Measurements from ENCODE around the gene BECN2. TPM values are rescaled to one million over a fixed set of nuclear protein-coding genes. Genes with fewer than 3 reads are reported as not detected.

Gene BECN2
- total RNA-seq, 1 donor from 2014 or later: not detected

DNA sequence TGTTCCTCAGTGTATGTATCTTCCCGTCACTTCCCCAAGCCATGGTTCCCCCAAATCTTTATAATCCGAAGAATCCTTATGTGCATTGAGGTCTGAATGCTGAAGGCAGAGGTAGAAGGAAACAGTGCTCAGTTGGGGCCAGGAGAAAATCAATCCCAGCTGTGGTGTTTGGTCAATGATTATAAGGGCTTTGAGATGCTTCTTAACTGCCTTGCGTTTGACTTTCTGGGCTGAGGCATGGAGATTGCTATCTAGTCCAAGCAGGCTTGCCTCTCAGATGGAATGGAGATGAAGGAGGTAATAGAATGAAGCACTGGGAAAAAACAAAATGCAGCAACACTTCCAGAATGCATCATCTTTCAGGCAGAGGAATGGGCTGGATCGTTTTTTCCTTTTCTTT is 44.9 kb downstream of the BECN2 start:
- no peak overlapping the region for H3K4me3 ChIP-seq
- intact Hi-C loops (cut with DNase I): no loop called here
- no peaks in the 10 kb centered on the region for H3K9me3 ChIP-seq
- TF ChIP-seq, protein P1, sequence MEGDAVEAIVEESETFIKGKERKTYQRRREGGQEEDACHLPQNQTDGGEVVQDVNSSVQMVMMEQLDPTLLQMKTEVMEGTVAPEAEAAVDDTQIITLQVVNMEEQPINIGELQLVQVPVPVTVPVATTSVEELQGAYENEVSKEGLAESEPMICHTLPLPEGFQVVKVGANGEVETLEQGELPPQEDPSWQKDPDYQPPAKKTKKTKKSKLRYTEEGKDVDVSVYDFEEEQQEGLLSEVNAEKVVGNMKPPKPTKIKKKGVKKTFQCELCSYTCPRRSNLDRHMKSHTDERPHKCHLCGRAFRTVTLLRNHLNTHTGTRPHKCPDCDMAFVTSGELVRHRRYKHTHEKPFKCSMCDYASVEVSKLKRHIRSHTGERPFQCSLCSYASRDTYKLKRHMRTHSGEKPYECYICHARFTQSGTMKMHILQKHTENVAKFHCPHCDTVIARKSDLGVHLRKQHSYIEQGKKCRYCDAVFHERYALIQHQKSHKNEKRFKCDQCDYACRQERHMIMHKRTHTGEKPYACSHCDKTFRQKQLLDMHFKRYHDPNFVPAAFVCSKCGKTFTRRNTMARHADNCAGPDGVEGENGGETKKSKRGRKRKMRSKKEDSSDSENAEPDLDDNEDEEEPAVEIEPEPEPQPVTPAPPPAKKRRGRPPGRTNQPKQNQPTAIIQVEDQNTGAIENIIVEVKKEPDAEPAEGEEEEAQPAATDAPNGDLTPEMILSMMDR (IDR thresholded peaks at IDR 0.05): no peak
- H3K27ac ChIP-seq: no peak overlapping the region
- no peaks in the 10 kb centered on the region for H3K27me3 ChIP-seq
- H3K4me1 ChIP-seq: no peaks in the 10 kb centered on the region
- H3K36me3 ChIP-seq: no peaks in the 10 kb centered on the region
- DNase-seq (ENCODE audit: low spot score in 2 of 2): no peak

DNA sequence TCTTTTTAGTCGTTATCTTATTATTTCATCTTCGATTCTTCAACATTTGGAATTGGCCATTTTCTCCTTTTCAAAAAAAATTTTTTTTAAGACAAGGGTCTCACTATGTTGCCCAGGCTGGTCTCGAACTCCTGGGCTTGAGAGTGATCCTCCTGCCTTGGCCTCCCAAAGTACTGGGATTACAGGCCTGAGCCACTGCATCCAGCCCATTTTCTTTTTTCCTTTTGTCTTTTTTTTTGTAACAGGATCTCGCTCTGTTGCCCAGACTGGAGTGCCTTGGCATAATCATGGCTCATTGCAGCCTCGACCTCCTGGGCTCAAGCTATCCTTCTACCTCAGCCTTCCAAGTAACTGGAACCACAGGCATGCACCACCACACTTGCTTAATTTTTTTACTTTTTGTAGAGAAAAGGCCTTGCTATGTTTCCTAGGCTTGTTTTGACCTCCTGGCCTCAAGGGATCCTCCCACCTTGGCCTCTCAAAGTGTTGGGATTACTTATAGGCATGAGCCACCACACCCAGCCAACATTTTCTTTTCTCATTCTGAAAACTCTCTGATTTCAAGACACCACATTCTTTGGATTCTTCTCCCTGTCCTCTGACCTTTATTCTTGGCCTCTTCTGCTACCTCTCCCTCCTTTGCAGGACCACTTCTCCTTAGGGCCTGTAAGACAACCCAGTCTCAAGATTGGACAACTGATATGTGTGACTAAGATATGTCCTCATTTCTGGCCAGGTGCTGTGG is 47.4 kb downstream of the BECN2 start:
- no peaks in the 10 kb centered on the region for H3K27me3 ChIP-seq

DNA sequence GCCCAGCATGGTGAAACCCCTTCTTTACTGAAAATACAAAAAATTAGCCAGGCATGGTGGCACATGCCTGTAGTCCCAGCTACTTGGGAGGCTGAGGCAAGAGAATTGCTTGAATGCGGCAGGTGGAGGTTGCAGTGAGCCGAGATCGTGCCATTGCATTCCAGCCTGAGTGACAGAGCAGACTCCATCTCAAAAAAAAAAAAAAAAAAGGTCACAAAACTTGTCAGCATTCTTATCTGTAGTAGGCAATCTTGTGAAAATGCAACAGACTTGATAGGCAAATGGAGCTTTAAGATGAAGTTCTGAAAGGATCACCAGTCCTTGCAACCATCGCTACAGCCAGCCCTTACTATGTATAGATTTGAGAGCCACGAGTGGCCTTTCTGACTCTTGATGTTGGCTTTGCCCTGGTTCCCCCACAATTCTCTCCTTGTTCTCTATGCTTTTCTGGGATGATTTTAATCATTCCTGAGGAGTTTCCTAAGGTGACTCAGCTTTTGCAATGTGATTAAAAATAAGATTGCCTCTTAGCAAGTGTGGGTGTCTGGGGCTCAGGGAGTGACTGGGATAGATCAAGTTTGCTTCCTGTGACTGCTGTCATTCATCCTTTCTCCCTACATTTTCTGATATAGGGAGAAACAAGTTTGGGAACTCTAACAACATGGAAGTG is 48.4 kb downstream of the BECN2 start:
- no peaks in the 10 kb centered on the region for H3K9me3 ChIP-seq
- intact Hi-C loops (cut with DNase I): no loop called here
- TF ChIP-seq, protein P1 (IDR thresholded peaks at IDR 0.05): no peak
- no peak overlapping the region for H3K4me3 ChIP-seq
- H3K27ac ChIP-seq: no peak overlapping the region
- no peaks in the 10 kb centered on the region for H3K27me3 ChIP-seq
- no peaks in the 10 kb centered on the region for H3K4me1 ChIP-seq
- no peak for DNase-seq (ENCODE audit: low spot score in 2 of 2)
- H3K36me3 ChIP-seq: no peaks in the 10 kb centered on the region

More for the DNA sequence above, 47.4 kb downstream of the BECN2 start:
- Histone ChIP-seq H3K36me3 (no peaks in the 10 kb centered on the region), H3K27ac (no peak overlapping the region), H3K9me3 (no peaks in the 10 kb centered on the region), H3K4me3 (no peak overlapping the region), H3K4me1 (no peaks in the 10 kb centered on the region)
- no peak for DNase-seq (ENCODE audit: low spot score in 2 of 2)
- TF ChIP-seq, protein P1 (IDR thresholded peaks at IDR 0.05): no peak
- intact Hi-C loops (cut with DNase I): no loop called here

DNA sequence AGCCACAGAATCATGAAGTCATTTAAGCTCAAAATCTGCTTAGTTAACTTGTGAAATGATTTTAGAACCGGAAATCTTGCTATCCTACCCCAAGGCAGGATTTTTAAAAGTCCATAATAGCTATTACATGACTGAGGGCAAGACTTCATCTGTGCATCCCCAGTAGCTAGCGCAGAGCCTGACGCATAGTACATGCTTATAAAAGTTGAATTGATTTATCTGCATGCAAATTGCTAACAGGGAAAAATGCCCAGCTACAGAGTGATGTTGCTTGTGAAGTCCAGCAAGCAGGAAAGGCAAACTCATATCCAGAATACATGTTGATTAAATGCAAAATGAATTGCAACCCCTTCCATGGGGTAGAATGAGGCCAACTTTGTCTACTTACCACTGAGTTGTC is 49.4 kb downstream of the BECN2 start:
- Histone ChIP-seq H3K27me3 (no peaks in the 10 kb centered on the region), H3K27ac (no peak overlapping the region), H3K36me3 (no peaks in the 10 kb centered on the region), H3K9me3 (no peaks in the 10 kb centered on the region), H3K4me3 (no peak overlapping the region), H3K4me1 (no peaks in the 10 kb centered on the region)
- TF ChIP-seq, protein P1 (IDR thresholded peaks at IDR 0.05): no peak
- DNase-seq (ENCODE audit: low spot score in 2 of 2): no peak
- intact Hi-C loops (cut with DNase I): no loop called here

Other genes starting within 250 kb of the BECN2 start
- not detected for gene EXO1, start 109.6 kb upstream of the BECN2 start, total RNA-seq
- not detected for gene MAP1LC3C, start 41.3 kb downstream of the BECN2 start, total RNA-seq

Measured in ascending aorta (tissue), 2 donors.